ENCODE results near the gene PAPOLA.

DNA sequence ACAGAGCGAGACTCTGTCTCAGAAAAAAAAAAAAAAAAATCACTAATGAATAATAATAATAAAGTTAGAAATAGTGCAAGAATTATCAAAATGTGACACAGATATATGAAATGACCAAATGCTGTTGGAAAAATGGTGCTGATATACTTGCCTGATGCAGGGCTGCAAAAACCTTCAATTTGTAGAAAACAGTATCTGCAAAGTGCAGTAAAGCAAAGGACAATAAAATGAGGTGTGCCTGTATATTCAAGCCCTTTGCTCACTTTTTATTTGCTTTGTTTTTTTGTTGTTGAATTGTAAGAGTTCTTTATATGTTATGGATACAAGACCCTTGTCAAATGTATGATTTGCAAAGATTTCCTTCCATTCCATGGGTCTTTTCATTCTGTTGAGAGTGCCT is 9.0 kb upstream of the PAPOLA start:
- TF ChIP-seq TAF1 (IDR thresholded peaks at IDR 0.05; ENCODE audit: borderline replicate concordance, insufficient read depth, low read length) (no peak), POLR2AphosphoS5 (IDR thresholded peaks at IDR 0.05; ENCODE audit: low read depth, low read length) (no peak)

Measured in PFSK-1 (cell line).